ENCODE data around the gene PSD2. TPM values are rescaled to one million over a fixed set of nuclear protein-coding genes. Genes with fewer than 3 reads are reported as not detected.
A peak's percentile ranks its signal among the peaks of the same experiment; 100 is the strongest.

Gene PSD2
- total and polyA plus RNA-seq, 7 donors: 0.01 to 0.37 (median 0.04) TPM; not detected in 2

DNA sequence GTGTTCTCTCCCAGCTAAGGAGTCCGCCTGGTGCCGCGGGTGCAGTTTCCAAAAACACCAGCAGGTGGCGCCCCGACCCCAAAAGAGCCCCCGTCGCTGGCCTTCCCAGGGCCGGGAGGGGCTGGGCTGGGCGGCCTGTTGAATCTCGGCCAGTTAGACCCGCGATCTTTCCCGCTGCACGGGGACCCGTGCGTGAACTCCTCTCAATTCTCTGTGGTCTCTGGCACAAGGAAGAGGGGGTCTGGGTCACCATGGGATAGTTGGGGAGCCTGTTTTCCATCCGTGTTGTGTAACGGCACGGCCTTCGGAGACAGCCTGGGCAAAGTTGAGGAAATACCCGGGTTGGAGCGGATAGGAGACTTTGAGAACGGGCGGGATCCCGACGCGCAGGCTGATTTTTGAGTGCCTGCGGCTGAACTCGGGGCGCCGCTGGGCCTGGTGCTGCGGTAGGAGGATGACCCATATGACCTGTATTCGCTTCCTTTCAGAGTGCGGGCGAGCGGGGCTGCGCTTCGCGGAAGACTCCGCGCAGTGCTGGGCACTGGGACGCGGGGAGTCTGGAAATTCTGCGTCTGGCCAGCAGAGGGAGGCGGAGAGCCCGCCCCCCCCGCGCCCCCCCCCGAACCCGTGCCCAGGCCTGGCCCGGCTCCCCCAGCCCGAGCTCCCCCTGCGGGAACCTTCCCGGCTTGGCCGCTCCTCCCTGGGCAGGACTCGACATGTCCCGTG, 7.9 kb upstream of the PSD2 start:
- H3K36me3 ChIP-seq (ENCODE audit: insufficient read depth in 1 of 2, low read depth in 1 of 2): no peaks in the 10 kb centered on the region
- no peaks in the 10 kb centered on the region for H3K9me3 ChIP-seq
- H3K4me3 ChIP-seq: peak overlapping the region; percentile 71
- DNase-seq: peak; percentile 87 to 94
- intact Hi-C loops (cut with DNase I): loop anchor here (1.0 to 5.0 kb wide), 9 partner anchors 55 to 369 kb away; no protein-coding TSS in a partner anchor
- peak overlapping the region; percentile 80 for H3K27ac ChIP-seq
- 0 to 1% (median 0%) methylated on average over 36 to 57 of the region's 57 CpGs for WGBS, 3 donors
- ATAC-seq: peak; percentile 84 to 90 (median 86)
- H3K27me3 ChIP-seq (ENCODE audit: insufficient read depth in 3 of 3, low read length in 2 of 3): no peaks in the 10 kb centered on the region
- no peaks in the 10 kb centered on the region for H3K4me1 ChIP-seq
- TF ChIP-seq, protein P1, sequence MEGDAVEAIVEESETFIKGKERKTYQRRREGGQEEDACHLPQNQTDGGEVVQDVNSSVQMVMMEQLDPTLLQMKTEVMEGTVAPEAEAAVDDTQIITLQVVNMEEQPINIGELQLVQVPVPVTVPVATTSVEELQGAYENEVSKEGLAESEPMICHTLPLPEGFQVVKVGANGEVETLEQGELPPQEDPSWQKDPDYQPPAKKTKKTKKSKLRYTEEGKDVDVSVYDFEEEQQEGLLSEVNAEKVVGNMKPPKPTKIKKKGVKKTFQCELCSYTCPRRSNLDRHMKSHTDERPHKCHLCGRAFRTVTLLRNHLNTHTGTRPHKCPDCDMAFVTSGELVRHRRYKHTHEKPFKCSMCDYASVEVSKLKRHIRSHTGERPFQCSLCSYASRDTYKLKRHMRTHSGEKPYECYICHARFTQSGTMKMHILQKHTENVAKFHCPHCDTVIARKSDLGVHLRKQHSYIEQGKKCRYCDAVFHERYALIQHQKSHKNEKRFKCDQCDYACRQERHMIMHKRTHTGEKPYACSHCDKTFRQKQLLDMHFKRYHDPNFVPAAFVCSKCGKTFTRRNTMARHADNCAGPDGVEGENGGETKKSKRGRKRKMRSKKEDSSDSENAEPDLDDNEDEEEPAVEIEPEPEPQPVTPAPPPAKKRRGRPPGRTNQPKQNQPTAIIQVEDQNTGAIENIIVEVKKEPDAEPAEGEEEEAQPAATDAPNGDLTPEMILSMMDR (IDR thresholded peaks at IDR 0.05): peak; percentile 98

DNA sequence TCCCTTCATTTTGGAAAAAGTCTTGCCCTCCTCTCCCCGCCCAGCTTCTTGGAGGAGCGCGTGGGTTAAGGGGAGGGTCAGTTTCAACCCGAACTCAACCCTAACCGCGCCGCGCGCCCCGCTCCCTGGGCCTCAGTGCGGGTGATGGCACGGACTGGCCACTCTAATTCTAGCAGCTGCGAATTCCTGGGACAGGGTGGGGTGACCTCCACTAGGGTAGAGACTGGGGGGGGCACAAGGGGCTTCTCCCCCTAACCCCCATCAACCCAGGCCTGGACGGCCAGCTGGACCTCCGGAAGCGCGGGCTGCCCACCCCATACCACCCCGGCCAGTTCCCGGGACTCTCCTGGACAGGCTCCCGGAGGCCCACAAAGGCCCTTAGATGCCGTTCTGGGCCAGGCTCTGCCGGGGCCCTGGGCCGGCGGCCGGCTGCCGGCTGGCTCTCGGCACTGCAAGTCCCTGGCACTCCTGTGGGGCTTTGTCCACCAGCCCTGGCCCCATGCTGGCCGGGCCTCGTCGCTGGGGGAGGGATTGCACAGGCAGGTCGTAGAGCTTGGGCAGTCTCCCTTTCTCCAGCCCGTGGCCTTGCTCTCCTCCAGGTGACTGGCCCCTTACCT, 7.2 kb upstream of the PSD2 start:
- no peaks in the 10 kb centered on the region for H3K36me3 ChIP-seq (ENCODE audit: insufficient read depth in 1 of 2, low read depth in 1 of 2)
- TF ChIP-seq, protein P1 (IDR thresholded peaks at IDR 0.05): no peak
- 15 to 32% (median 18%) methylated on average over 20 to 32 of the region's 32 CpGs for WGBS, 3 donors
- DNase-seq: peak; percentile 50 to 79
- peak overlapping the region; percentile 80 for H3K27ac ChIP-seq
- H3K4me1 ChIP-seq: no peaks in the 10 kb centered on the region
- H3K27me3 ChIP-seq (ENCODE audit: insufficient read depth in 3 of 3, low read length in 2 of 3): no peaks in the 10 kb centered on the region
- H3K4me3 ChIP-seq: peak overlapping the region; percentile 71
- no peaks in the 10 kb centered on the region for H3K9me3 ChIP-seq
- intact Hi-C loops (cut with DNase I): loop anchor here (1.0 to 5.0 kb wide), 5 partner anchors 54 to 359 kb away; no protein-coding TSS in a partner anchor
- ATAC-seq: peak; percentile 60 to 82 (median 66)

DNA sequence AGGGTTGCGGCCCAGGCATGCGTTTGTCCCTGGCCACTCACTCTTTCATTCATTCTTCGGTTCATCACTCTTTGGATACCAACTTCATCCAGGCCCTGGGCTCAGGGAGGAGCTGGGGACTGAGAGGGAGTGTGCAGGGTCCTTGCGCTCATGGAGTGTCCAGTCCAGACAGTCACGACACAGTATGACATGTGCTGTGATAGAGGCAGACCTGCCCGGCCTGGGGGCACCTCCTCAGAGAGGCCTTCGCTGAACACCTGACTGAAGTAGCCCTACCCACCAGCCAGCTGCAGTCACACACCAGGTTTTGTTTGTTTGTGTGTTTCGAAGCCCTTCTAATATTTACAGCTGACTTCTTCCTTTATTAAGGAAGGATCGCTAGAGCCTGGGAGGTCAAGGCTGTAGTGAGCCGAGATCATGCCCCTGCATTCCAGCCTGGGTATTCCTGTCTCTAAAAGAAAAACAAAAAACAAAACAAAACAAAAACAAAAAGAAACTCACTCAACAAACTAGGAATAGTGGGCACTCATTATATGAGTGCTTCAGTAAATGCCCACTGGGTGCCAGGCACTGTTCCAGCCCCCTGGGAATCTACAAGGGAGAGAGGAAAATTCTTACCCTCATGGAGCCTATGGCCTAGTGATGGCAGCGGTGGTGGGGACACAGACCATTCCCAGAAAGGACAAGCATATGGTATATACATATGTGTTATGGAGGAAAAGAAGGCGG, 6.3 kb upstream of the PSD2 start:
- peak overlapping the region; percentile 71 for H3K4me3 ChIP-seq
- H3K4me1 ChIP-seq: no peaks in the 10 kb centered on the region
- no peaks in the 10 kb centered on the region for H3K36me3 ChIP-seq (ENCODE audit: insufficient read depth in 1 of 2, low read depth in 1 of 2)
- ATAC-seq (no peak), DNase-seq (peak in 1 of 2 donors; percentile 24)
- H3K27ac ChIP-seq: peak overlapping the region; percentile 80
- intact Hi-C loops (cut with DNase I): loop anchor here (2.0 to 5.0 kb wide), 4 partner anchors 54 to 358 kb away; no protein-coding TSS in a partner anchor
- no peaks in the 10 kb centered on the region for H3K27me3 ChIP-seq (ENCODE audit: insufficient read depth in 3 of 3, low read length in 2 of 3)
- 85 to 88% (median 87%) methylated on average over 12 of the region's 12 CpGs for WGBS, 3 donors
- H3K9me3 ChIP-seq: no peaks in the 10 kb centered on the region
- TF ChIP-seq, protein P1 (IDR thresholded peaks at IDR 0.05): no peak

DNA sequence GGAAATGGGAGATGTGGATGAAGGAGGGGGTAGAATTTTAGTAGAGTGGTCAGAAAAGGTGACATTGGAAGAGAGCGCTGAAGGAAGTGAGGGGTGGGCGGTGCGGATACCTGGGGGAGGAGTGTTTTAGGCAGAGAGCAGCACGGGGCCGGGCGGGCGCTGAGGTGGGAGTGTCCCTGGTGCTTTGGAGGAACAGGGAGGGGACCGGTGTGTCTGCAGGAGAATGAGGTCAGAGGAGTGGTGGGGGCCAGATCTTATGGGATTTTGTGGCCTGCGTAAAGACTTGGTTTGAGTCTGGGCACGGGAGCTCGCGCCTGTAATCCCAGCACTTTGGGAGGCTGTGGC, 5.8 kb upstream of the PSD2 start:
- Histone ChIP-seq H3K27ac (no peak overlapping the region), H3K4me1 (no peaks in the 10 kb centered on the region), H3K36me3 (ENCODE audit: insufficient read depth in 1 of 2, low read depth in 1 of 2) (no peaks in the 10 kb centered on the region), H3K4me3 (no peak overlapping the region), H3K27me3 (ENCODE audit: insufficient read depth in 3 of 3, low read length in 2 of 3) (no peaks in the 10 kb centered on the region), H3K9me3 (no peaks in the 10 kb centered on the region)
- ATAC-seq: no peak
- intact Hi-C loops (cut with DNase I): loop anchor here (2.0 to 5.0 kb wide), 4 partner anchors 53 to 357 kb away; no protein-coding TSS in a partner anchor
- 93 to 96% (median 96%) methylated on average over 12 of the region's 12 CpGs for WGBS, 3 donors
- TF ChIP-seq, protein P1 (IDR thresholded peaks at IDR 0.05): no peak
- peak in 1 of 2 donors; percentile 49 for DNase-seq

Data from psoas muscle (tissue), 8 donors.